ENCODE measurements around the gene INHBA.

Gene INHBA

GRCh38 chr7:41715000-41715399, 12.1 kb upstream of the INHBA start:
- no peak overlapping the region for H3K4me3 ChIP-seq (ENCODE audit: low read length in 2 of 2)
- H3K27me3 ChIP-seq (ENCODE audit: control insufficient read depth in 2 of 2, insufficient read depth in 2 of 2, low read length in 2 of 2), result no peaks in the 10 kb centered on the region
- no peaks in the 10 kb centered on the region for H3K36me3 ChIP-seq (ENCODE audit: control insufficient read depth in 2 of 2, insufficient read depth in 2 of 2, low read length in 2 of 2)
- H3K9ac ChIP-seq (ENCODE audit: low read depth in 1 of 2, low read length in 2 of 2), result no peak overlapping the region
- no peaks in the 10 kb centered on the region for H3K4me1 ChIP-seq (ENCODE audit: control insufficient read depth in 2 of 2, insufficient read depth in 2 of 2, low read length in 2 of 2)
- no peaks in the 10 kb centered on the region for H3K9me3 ChIP-seq (ENCODE audit: control insufficient read depth in 2 of 2, low read length in 2 of 2)
- no peak overlapping the region for H3K27ac ChIP-seq (ENCODE audit: low read depth in 2 of 2, low read length in 2 of 2)

GRCh38 chr7:41711283-41712064, 8.6 kb upstream of the INHBA start:
- Histone ChIP-seq H3K27ac (ENCODE audit: low read depth in 2 of 2, low read length in 2 of 2) (no peak overlapping the region), H3K9ac (ENCODE audit: low read depth in 1 of 2, low read length in 2 of 2) (no peak overlapping the region), H3K9me3 (ENCODE audit: control insufficient read depth in 2 of 2, low read length in 2 of 2) (no peaks in the 10 kb centered on the region), H3K4me1 (ENCODE audit: control insufficient read depth in 2 of 2, insufficient read depth in 2 of 2, low read length in 2 of 2) (no peaks in the 10 kb centered on the region), H3K4me3 (ENCODE audit: low read length in 2 of 2) (no peak overlapping the region), H3K27me3 (ENCODE audit: control insufficient read depth in 2 of 2, insufficient read depth in 2 of 2, low read length in 2 of 2) (peaks cover 2 to 3% of the 10 kb centered on the region in 2 donors), H3K36me3 (ENCODE audit: control insufficient read depth in 2 of 2, insufficient read depth in 2 of 2, low read length in 2 of 2) (no peaks in the 10 kb centered on the region)

- Histone ChIP-seq H3K9ac (ENCODE audit: low read depth in 1 of 2, low read length in 2 of 2) (no peak overlapping the region), H3K4me1 (ENCODE audit: control insufficient read depth in 2 of 2, insufficient read depth in 2 of 2, low read length in 2 of 2) (peaks cover 2 to 5% of the 10 kb centered on the region in 2 donors), H3K4me3 (ENCODE audit: low read length in 2 of 2) (no peak overlapping the region), H3K27me3 (ENCODE audit: control insufficient read depth in 2 of 2, insufficient read depth in 2 of 2, low read length in 2 of 2) (peaks cover 2 to 3% of the 10 kb centered on the region in 2 donors), H3K9me3 (ENCODE audit: control insufficient read depth in 2 of 2, low read length in 2 of 2) (no peaks in the 10 kb centered on the region), H3K27ac (ENCODE audit: low read depth in 2 of 2, low read length in 2 of 2) (no peak overlapping the region), H3K36me3 (ENCODE audit: control insufficient read depth in 2 of 2, insufficient read depth in 2 of 2, low read length in 2 of 2) (no peaks in the 10 kb centered on the region)
These were observed 7.9 kb upstream of the INHBA start for GRCh38 chr7:41710838-41711237.

- Histone ChIP-seq H3K36me3 (ENCODE audit: control insufficient read depth in 2 of 2, insufficient read depth in 2 of 2, low read length in 2 of 2) (no peaks in the 10 kb centered on the region), H3K27ac (ENCODE audit: low read depth in 2 of 2, low read length in 2 of 2) (no peak overlapping the region), H3K9ac (ENCODE audit: low read depth in 1 of 2, low read length in 2 of 2) (no peak overlapping the region), H3K4me3 (ENCODE audit: low read length in 2 of 2) (no peak overlapping the region), H3K9me3 (ENCODE audit: control insufficient read depth in 2 of 2, low read length in 2 of 2) (no peaks in the 10 kb centered on the region), H3K27me3 (ENCODE audit: control insufficient read depth in 2 of 2, insufficient read depth in 2 of 2, low read length in 2 of 2) (peaks cover 2 to 3% of the 10 kb centered on the region in 2 donors), H3K4me1 (ENCODE audit: control insufficient read depth in 2 of 2, insufficient read depth in 2 of 2, low read length in 2 of 2) (peaks cover 7 to 9% of the 10 kb centered on the region in 2 donors)
These were observed 6.7 kb upstream of the INHBA start for GRCh38 chr7:41709621-41710020.

GRCh38 chr7:41708581-41709358, 5.9 kb upstream of the INHBA start:
- Histone ChIP-seq H3K4me3 (ENCODE audit: low read length in 2 of 2) (no peak overlapping the region), H3K36me3 (ENCODE audit: control insufficient read depth in 2 of 2, insufficient read depth in 2 of 2, low read length in 2 of 2) (no peaks in the 10 kb centered on the region), H3K9me3 (ENCODE audit: control insufficient read depth in 2 of 2, low read length in 2 of 2) (no peaks in the 10 kb centered on the region), H3K4me1 (ENCODE audit: control insufficient read depth in 2 of 2, insufficient read depth in 2 of 2, low read length in 2 of 2) (peaks cover 7 to 12% of the 10 kb centered on the region in 2 donors), H3K27me3 (ENCODE audit: control insufficient read depth in 2 of 2, insufficient read depth in 2 of 2, low read length in 2 of 2) (peaks cover 2 to 3% of the 10 kb centered on the region in 2 donors), H3K9ac (ENCODE audit: low read depth in 1 of 2, low read length in 2 of 2) (no peak overlapping the region), H3K27ac (ENCODE audit: low read depth in 2 of 2, low read length in 2 of 2) (no peak overlapping the region)

- H3K27me3 ChIP-seq (ENCODE audit: control insufficient read depth in 2 of 2, insufficient read depth in 2 of 2, low read length in 2 of 2), result peaks cover 2 to 3% of the 10 kb centered on the region in 2 donors
- no peak overlapping the region for H3K4me3 ChIP-seq (ENCODE audit: low read length in 2 of 2)
- no peak overlapping the region for H3K27ac ChIP-seq (ENCODE audit: low read depth in 2 of 2, low read length in 2 of 2)
- no peaks in the 10 kb centered on the region for H3K36me3 ChIP-seq (ENCODE audit: control insufficient read depth in 2 of 2, insufficient read depth in 2 of 2, low read length in 2 of 2)
- no peaks in the 10 kb centered on the region for H3K9me3 ChIP-seq (ENCODE audit: control insufficient read depth in 2 of 2, low read length in 2 of 2)
- peaks cover 7 to 12% of the 10 kb centered on the region in 2 donors for H3K4me1 ChIP-seq (ENCODE audit: control insufficient read depth in 2 of 2, insufficient read depth in 2 of 2, low read length in 2 of 2)
- H3K9ac ChIP-seq (ENCODE audit: low read depth in 1 of 2, low read length in 2 of 2), result no peak overlapping the region
These were observed 3.5 kb upstream of the INHBA start for GRCh38 chr7:41706228-41706930.

- Histone ChIP-seq H3K4me1 (ENCODE audit: control insufficient read depth in 2 of 2, insufficient read depth in 2 of 2, low read length in 2 of 2) (peaks cover 7 to 12% of the 10 kb centered on the region in 2 donors), H3K4me3 (ENCODE audit: low read length in 2 of 2) (peak overlapping the region; percentile 74 to 88), H3K27me3 (ENCODE audit: control insufficient read depth in 2 of 2, insufficient read depth in 2 of 2, low read length in 2 of 2) (peaks cover 3% of the 10 kb centered on the region in 2 donors), H3K36me3 (ENCODE audit: control insufficient read depth in 2 of 2, insufficient read depth in 2 of 2, low read length in 2 of 2) (no peaks in the 10 kb centered on the region), H3K27ac (ENCODE audit: low read depth in 2 of 2, low read length in 2 of 2) (peak overlapping the region; percentile 78 to 85), H3K9ac (ENCODE audit: low read depth in 1 of 2, low read length in 2 of 2) (peak overlapping the region; percentile 75 to 80), H3K9me3 (ENCODE audit: control insufficient read depth in 2 of 2, low read length in 2 of 2) (no peaks in the 10 kb centered on the region)
These were observed 2.4 kb upstream of the INHBA start for GRCh38 chr7:41705109-41705901.

- H3K4me3 ChIP-seq (ENCODE audit: low read length in 2 of 2), result no peak overlapping the region
- H3K27me3 ChIP-seq (ENCODE audit: control insufficient read depth in 2 of 2, insufficient read depth in 2 of 2, low read length in 2 of 2), result peaks cover 0 to 9% of the 10 kb centered on the region in 2 donors
- H3K27ac ChIP-seq (ENCODE audit: low read depth in 2 of 2, low read length in 2 of 2), result no peak overlapping the region
- H3K36me3 ChIP-seq (ENCODE audit: control insufficient read depth in 2 of 2, insufficient read depth in 2 of 2, low read length in 2 of 2), result no peaks in the 10 kb centered on the region
- H3K9ac ChIP-seq (ENCODE audit: low read depth in 1 of 2, low read length in 2 of 2), result no peak overlapping the region
- peaks cover 7 to 12% of the 10 kb centered on the region in 2 donors for H3K4me1 ChIP-seq (ENCODE audit: control insufficient read depth in 2 of 2, insufficient read depth in 2 of 2, low read length in 2 of 2)
- no peaks in the 10 kb centered on the region for H3K9me3 ChIP-seq (ENCODE audit: control insufficient read depth in 2 of 2, low read length in 2 of 2)
These were observed 1.6 kb downstream of the INHBA start for GRCh38 chr7:41701068-41701941.

GRCh38 chr7:41700044-41700471, 2.8 kb downstream of the INHBA start:
- no peak overlapping the region for H3K27ac ChIP-seq (ENCODE audit: low read depth in 2 of 2, low read length in 2 of 2)
- H3K9ac ChIP-seq (ENCODE audit: low read depth in 1 of 2, low read length in 2 of 2), result no peak overlapping the region
- H3K36me3 ChIP-seq (ENCODE audit: control insufficient read depth in 2 of 2, insufficient read depth in 2 of 2, low read length in 2 of 2), result no peaks in the 10 kb centered on the region
- H3K4me1 ChIP-seq (ENCODE audit: control insufficient read depth in 2 of 2, insufficient read depth in 2 of 2, low read length in 2 of 2), result peaks cover 0 to 6% of the 10 kb centered on the region in 2 donors
- H3K27me3 ChIP-seq (ENCODE audit: control insufficient read depth in 2 of 2, insufficient read depth in 2 of 2, low read length in 2 of 2), result peaks cover 0 to 12% of the 10 kb centered on the region in 2 donors
- H3K9me3 ChIP-seq (ENCODE audit: control insufficient read depth in 2 of 2, low read length in 2 of 2), result no peaks in the 10 kb centered on the region
- H3K4me3 ChIP-seq (ENCODE audit: low read length in 2 of 2), result peak overlapping the region; percentile 25 to 34

All from mucosa of rectum (tissue), 2 donors.